Measurements from ENCODE around the gene AMN.

- no peak for TF ChIP-seq CTCF (IDR thresholded peaks at IDR 0.05; ENCODE audit: borderline replicate concordance, extremely low read depth, low read length, poor library complexity, severe bottlenecking)
- TF ChIP-seq EZH2 (IDR thresholded peaks at IDR 0.05; ENCODE audit: borderline replicate concordance, low read depth, low read length, severe bottlenecking), result no peak
Measured at GRCh38 chr14:102944448-102945330, 22.2 kb downstream of the AMN start.

Data from DND-41 (cell line).